ENCODE data around the gene OPRL1. TPM values are rescaled to one million over a fixed set of nuclear protein-coding genes. Genes with fewer than 3 reads are reported as not detected.

OPRL1 gene
- total RNA-seq, 1 experiment from 2014 or later = 3.9 TPM

DNA sequence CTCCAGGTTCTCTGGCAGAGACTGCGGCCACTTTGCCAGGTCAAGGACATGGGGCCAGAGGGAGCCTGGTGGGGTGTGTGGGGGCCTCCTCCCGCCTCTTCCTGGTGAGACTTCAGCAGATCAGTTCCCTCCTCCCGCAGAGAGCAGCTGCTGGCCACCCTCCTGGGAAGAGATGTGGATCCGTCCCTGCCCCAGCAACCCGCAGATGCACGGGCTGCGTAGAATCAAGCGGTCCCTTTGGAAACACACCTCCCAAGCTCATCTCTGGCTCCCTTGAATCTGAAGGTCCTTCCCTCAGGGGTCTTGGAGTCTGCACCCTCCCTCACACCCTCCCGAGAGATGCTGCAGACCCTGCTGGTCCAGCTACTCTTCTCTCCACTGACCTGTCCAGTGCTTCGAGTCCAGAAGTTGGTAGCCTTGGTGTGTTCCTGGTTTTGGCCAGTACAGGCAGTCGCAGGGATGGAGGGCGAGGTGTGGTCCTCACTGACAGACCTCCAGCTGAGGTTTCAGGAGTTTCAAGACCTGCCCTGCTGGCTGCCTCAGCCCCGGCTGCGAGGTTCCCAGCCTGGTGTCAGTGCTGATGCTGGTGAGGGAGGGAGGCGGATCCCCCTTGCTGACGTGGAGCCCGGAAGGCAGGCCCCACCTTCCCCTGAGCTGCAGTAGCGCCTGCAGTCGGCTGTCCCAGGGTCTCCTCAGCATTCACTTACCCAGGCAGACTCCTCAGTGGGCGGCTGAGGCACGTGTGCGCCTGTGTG is 27.3 kb downstream of the OPRL1 start, which contains the start of gene NPBWR2:
TSS of gene NPBWR2 (minus strand) at position 585 of the 755 bp plus-strand sequence. CDS start 734 bp downstream, outside the sequence.
- ChIA-PET CTCF (no interaction called here), POLR2A (no interaction called here)
- no TSS peak for BruUV-seq (replicated peaks)
- no peaks in the 10 kb centered on the region for H3K9me3 ChIP-seq (ENCODE audit: control insufficient read depth, insufficient read depth, low read depth, low read length)
- intact Hi-C loops (cut with micrococcal nuclease; ENCODE audit: unreplicated experiment) = no loop called here
- no peak within 1 kb of the TSS for H3K4me3 ChIP-seq (ENCODE audit: low read depth in 2 of 2, low read length in 2 of 2)
- ATAC-seq = no peak
- H3K27ac ChIP-seq (ENCODE audit: low read length) = no peak within 1 kb of the TSS
- H3K27me3 ChIP-seq (ENCODE audit: control insufficient read depth, insufficient read depth, low read length) = no peaks in the 10 kb centered on the region
- no peaks in the 10 kb centered on the region for H3K36me3 ChIP-seq (ENCODE audit: control insufficient read depth, insufficient read depth, low read length)
- no peak for DNase-seq (ENCODE audit: low read depth, low spot score)
- TF ChIP-seq POLR2AphosphoS5 (IDR thresholded peaks at IDR 0.05; ENCODE audit: low read depth, low read length) (no peak), TCF7L2 (IDR thresholded peaks at IDR 0.05; ENCODE audit: low read depth, low read length) (no peak), REST (IDR thresholded peaks at IDR 0.05; ENCODE audit: insufficient read depth in 1 of 2, low read depth in 2 of 2, low read length in 1 of 2) (no peak), SIN3A (IDR thresholded peaks at IDR 0.05; ENCODE audit: borderline replicate concordance, insufficient read depth, low read depth, low read length) (no peak)
- TF ChIP-seq, protein P1, sequence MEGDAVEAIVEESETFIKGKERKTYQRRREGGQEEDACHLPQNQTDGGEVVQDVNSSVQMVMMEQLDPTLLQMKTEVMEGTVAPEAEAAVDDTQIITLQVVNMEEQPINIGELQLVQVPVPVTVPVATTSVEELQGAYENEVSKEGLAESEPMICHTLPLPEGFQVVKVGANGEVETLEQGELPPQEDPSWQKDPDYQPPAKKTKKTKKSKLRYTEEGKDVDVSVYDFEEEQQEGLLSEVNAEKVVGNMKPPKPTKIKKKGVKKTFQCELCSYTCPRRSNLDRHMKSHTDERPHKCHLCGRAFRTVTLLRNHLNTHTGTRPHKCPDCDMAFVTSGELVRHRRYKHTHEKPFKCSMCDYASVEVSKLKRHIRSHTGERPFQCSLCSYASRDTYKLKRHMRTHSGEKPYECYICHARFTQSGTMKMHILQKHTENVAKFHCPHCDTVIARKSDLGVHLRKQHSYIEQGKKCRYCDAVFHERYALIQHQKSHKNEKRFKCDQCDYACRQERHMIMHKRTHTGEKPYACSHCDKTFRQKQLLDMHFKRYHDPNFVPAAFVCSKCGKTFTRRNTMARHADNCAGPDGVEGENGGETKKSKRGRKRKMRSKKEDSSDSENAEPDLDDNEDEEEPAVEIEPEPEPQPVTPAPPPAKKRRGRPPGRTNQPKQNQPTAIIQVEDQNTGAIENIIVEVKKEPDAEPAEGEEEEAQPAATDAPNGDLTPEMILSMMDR (IDR thresholded peaks at IDR 0.05) = no peak
- in situ Hi-C loops (cut with HindIII; ENCODE audit: low pct_unique_long_range_greater_than_20kb, low sequenced_read_pairs) = no loop called here
- no peaks in the 10 kb centered on the region; the same call in 1 of the 2 replicates for H3K4me1 ChIP-seq (ENCODE audit: control insufficient read depth, insufficient read depth, low read length)

DNA sequence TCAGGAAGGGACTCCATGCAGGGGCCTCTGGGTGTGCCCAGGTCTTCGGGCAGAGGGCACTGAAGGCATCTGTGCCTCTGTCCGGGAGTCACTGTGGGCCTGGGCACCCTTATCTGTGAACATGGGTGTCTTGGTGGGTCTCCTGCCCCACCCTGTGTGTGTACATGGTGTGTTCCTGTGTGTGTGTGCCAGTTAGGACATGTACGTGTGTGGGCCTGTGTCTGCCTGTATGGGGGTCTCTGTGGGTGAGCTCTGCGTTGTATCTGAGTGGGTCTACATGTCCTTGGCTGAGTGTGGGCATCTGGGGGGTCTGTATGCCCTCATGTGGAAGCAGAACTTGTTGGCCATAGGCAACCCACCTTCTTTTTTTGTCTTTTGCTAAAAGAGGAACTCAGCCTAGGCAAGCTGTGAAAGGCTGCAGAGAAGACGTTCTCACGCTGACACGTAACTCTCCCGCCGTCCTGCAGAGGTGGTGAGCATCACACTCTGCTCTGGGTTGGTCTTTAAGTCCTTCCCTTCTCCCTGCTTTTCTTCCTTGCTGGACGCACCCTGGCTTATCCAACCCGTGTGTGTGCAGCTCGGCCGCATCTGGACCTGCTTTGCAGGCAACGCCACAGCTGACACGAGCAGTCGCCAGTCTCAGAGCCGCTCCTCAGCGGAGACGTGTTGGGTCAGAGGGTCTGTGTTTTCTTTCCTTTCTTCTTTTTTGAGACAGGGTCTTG is 28.0 kb downstream of the OPRL1 start:
- H3K4me1 ChIP-seq (ENCODE audit: control insufficient read depth, insufficient read depth, low read length) = no peaks in the 10 kb centered on the region; the same call in 1 of the 2 replicates
- CTCF ChIA-PET = no interaction called here
- no peaks in the 10 kb centered on the region for H3K36me3 ChIP-seq (ENCODE audit: control insufficient read depth, insufficient read depth, low read length)
- no peak for DNase-seq (ENCODE audit: low read depth, low spot score)
- intact Hi-C loops (cut with micrococcal nuclease; ENCODE audit: unreplicated experiment) (no loop called here), in situ Hi-C loops (cut with HindIII; ENCODE audit: low pct_unique_long_range_greater_than_20kb, low sequenced_read_pairs) (no loop called here)
- no peaks in the 10 kb centered on the region for H3K9me3 ChIP-seq (ENCODE audit: control insufficient read depth, insufficient read depth, low read depth, low read length)
- no peak for TF ChIP-seq REST (IDR thresholded peaks at IDR 0.05; ENCODE audit: insufficient read depth in 1 of 2, low read depth in 2 of 2, low read length in 1 of 2)
- TF ChIP-seq, protein P1 (IDR thresholded peaks at IDR 0.05) = no peak
- no peak for TF ChIP-seq POLR2AphosphoS5 (IDR thresholded peaks at IDR 0.05; ENCODE audit: low read depth, low read length)
- TF ChIP-seq SIN3A (IDR thresholded peaks at IDR 0.05; ENCODE audit: borderline replicate concordance, insufficient read depth, low read depth, low read length) = no peak
- TF ChIP-seq TCF7L2 (IDR thresholded peaks at IDR 0.05; ENCODE audit: low read depth, low read length) = no peak
- no peaks in the 10 kb centered on the region for H3K27me3 ChIP-seq (ENCODE audit: control insufficient read depth, insufficient read depth, low read length)
- H3K27ac ChIP-seq (ENCODE audit: low read length) = no peak overlapping the region
- POLR2A ChIA-PET = no interaction called here
- no TSS peak for BruUV-seq (replicated peaks)
- H3K4me3 ChIP-seq (ENCODE audit: low read depth in 2 of 2, low read length in 2 of 2) = no peak overlapping the region
- no peak for ATAC-seq

All from Panc1 (cell line).